ENCODE results near the gene CCDC15.

- TF ChIP-seq CTCF (IDR thresholded peaks at IDR 0.05) = no peak
- TF ChIP-seq POLR2AphosphoS5 (IDR thresholded peaks at IDR 0.05) = no peak
These were observed 120.7 kb downstream of the CCDC15 start for GRCh38 chr11:125074511-125075241.

Data from suprapubic skin (tissue), 3 donors.